ENCODE measurements around the gene RANBP17. TPM values are rescaled to one million over a fixed set of nuclear protein-coding genes. Genes with fewer than 3 reads are reported as not detected.
"Not testable (repeated sequence)": the region's sequence is repeated elsewhere in the genome, so short reads cannot be mapped to it uniquely, and the experiment has no call there.

RANBP17 gene
- total RNA-seq, 1 donor from 2014 or later = 4.0 TPM

DNA sequence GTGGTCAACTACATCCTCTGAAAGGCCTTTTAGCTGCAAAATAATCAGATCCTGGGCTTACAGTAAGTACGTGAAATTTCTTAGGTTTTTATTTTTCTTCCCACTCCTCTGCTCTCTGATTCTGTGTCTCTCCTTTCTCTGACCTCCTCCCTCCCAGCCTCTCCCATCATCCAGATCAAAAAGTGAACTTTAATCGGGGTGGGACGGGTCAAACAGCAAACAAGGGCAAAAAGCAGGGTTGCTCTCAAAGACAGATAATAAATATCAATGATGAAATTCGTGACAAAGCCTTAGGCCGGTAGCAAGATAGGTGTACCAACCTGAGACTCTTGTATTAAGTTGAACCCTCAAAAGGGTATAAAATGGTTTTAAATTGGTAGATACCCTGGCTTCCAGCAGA, 76.1 kb downstream of the RANBP17 start:
- DNase-seq (ENCODE audit: low read depth in 2 of 2) = no peak

DNA sequence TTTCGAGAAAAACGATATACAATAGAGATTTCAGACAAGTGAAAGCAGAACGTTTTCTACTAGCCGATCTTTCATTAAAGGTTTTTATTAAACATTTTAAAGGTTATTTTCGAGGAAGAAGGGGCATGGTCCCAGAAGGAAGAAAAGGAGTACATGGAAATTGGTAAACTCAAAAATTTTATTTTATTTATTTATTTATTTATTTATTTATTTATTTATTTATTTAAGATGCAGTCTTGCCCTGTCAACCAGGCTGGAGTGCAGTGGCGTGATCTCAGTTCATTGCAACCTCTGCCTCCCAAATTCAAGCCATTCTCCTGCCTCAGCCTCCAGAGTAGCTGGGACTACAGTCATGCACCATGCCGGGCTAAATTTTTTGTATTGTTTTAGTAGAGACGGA, 77.4 kb downstream of the RANBP17 start:
- no peak for DNase-seq (ENCODE audit: low read depth in 2 of 2)

DNA sequence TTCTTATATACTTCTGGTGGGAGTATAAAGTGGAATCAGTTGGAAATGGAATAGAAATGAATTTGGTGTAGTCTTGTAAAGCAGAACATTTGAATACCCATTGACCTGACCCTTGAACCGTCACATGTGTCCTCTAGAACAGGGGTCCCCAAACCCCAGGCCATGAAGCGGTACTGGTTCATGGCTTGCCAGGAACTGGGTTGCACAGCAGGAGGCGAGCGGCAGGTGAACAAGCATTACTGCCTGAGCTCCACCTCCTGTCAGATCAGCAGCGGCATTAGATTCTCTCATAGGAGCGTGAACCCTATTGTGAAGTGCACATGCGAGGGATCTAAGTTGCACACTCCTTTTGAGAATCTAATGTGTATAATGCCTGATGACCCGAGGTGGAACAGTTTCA, 80.0 kb downstream of the RANBP17 start:
- no peak for DNase-seq (ENCODE audit: low read depth in 2 of 2)

DNA sequence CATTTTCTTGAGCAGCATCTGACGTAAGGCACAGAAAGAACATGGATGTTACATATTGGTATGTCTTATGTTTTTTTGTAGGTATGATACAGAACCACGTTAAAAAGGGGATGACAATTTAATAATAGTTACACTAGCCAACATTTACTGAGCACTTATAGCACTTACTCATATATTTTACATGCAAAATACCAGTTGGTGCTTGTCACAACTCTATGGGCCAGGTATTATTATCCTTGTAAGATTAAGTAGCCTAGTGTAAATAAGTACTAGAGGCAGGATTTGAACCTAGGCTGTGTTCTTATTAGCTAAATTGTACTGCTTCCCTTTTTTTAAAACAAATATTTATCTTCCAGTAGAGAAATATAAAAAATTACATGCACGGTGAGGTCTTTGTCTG, 83.5 kb downstream of the RANBP17 start:
- DNase-seq (ENCODE audit: low read depth in 2 of 2) = no peak

DNA sequence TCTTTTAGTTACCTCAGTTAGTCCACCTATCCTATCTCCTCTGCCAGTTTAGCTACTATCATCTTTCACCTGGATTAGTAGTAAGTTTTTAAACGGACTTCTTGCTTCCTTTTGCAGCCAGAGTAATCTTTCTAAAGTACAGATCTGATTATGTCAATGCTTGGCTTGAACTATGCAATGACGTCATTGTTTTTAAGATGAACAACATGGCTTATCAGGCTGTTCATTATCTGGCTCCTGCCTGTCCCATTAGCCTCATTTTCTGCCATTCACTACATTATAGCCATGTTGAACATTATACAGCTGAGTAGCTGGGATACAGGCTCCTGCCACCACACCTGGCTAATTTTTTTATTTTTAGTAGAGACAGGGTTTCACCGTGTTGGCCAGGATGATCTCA, 98.7 kb downstream of the RANBP17 start:
- no peak for DNase-seq (ENCODE audit: low read depth in 2 of 2)

DNA sequence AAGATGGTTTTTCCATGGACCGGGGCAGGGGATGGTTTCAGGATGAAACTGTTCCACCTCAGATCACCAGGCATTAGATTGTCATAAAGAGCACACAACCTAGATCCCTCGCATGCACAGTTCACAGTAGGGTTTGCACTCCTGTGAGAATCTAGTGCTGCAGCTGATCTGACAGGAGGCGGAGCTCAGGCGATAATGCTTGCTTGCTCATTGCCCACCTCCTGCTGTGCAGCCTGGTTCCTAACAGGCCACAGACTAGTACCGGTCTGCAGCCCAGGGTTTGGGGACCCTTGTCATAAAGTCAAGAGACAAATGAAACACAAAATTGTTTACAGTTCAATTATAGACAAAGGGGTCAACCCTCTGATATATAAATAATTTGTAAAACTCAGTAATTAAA, 101.7 kb downstream of the RANBP17 start:
- no peak for DNase-seq (ENCODE audit: low read depth in 2 of 2)

DNA sequence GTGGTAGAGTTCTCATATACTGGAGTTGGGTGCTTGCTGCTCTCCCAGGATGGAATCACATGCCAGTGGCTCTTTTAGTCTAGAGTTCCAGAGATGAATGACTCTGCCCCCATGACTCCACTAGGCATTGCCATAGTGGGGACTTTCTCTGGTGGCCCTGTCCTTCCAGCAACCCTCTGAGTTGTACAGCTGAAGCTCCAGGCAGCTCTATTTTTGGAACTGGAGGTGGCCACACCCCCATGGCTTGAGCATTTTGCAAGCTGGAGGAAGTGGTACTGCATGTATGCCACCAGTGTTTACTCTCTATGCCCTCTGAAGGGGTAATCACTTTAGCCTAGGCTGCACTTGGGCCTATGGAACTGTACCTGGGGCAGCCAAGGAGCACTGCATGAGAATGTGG, 112.6 kb downstream of the RANBP17 start:
- DNase-seq (ENCODE audit: low read depth in 2 of 2) = no peak

DNA sequence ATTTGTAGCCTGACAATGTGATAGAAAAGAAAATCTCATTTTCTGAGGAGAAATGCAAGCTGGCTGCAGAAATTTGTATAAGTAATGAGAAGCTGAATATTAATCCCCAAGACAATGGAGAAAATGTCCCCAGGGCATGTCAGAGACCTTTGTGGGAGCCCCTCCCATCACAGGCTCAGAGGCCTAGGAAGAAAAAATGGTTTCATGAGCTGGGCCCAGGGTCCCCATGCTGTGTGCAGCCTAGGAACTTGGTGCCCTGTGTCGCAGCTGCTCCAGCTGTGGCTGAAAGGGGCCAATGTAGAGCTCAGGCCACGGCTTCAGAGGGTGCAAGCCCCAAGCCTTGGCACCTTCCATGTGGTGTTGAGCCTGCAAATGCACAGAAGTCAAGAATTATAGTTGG, 118.4 kb downstream of the RANBP17 start:
- DNase-seq (ENCODE audit: low read depth in 2 of 2) = not testable (repeated sequence)

DNA sequence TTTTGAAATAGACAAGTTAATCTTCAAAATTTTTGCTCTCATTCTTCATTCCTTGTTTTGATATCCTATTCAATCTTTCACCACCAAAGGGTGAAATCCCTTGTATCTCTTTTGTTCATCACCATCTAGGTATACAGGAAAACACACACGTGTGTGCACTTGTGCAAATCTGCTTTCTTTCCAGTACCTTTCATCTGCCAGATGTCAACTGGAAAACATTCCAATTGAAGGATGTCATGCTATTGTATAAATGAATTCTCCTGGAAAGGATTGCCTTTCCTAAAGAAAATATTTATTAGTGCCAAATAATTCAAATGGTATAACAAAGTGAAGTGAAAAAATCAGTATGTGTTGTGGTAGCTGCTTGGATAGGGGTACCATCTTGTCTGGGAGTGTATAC, 123.7 kb downstream of the RANBP17 start:
- peak in 1 of 2 donors; percentile 91 for DNase-seq (ENCODE audit: low read depth in 2 of 2)

DNA sequence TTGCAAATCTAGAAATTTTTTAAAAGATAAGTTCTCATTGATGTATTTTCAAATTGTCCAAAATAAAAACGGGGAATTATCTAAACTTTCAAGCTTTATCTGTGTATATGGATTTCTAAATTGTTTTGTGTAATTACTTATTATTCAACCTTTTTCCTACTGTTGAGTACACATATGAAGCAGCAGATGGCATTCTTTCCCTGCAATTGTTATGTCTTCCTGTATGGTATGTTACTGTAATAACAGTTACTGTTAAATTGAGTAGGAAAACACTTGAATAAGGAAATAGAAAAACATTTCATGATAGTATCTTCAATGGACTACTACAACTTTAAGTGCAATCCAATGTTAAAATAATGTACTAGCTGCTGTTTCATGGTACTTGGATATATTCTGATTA, 124.8 kb downstream of the RANBP17 start:
- DNase-seq (ENCODE audit: low read depth in 2 of 2) = peak; percentile 17 to 87

DNA sequence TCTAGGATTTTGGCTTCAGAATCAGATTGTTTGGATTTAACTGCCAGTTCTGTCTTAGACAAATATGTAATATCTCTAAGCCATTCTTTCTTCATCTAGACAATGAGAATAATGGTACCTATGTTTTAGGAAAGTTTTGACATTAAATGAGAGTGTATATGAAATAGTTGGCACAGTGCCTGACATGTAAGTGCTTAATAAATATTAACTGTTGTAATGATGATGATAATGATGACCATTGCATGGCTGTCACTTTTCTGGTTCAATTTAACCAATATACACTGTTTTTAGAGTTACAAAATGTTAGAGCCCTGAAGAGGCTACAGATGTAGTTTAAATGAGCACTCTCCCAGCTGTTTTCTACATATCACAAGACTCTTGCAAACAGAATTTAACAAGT, 131.7 kb downstream of the RANBP17 start:
- no peak for DNase-seq (ENCODE audit: low read depth in 2 of 2)

DNA sequence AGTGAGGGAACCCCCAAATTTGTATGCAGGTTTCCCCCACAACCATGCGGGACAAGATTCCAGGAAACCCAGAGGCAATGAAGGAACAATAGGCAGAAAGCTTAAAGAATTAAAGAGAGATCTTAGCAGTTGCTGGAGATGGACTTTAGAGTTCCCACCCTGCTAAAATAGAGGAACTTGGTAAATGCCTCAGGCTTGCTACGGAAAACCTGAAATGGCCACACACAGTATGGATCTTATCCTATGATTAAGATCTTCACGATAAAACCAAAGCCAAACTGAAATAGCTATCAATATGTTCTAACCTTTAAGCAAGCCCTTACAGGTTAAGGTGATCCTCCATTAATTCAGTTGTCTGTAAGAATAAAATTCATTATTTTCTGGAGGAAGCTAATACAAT, 148.3 kb downstream of the RANBP17 start:
- DNase-seq (ENCODE audit: low read depth in 2 of 2) = no peak

DNA sequence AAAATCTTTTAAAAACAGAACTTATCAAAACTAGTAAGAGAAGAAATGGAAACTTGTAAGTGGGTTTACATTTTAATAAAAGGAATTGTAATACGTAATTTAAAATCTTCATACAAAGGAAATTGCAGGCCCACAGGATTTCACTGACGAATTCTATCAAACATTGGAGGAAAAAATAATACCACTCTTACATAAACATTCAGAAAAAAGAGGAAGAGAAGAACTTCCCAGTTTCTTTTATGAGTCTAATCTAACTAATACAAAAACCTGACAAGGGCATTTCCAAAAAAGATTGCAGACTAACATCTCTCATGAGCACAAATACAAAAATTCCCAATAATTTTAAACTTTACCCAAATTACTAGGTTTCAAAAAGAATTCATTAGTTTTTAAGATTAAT, 149.0 kb downstream of the RANBP17 start:
- DNase-seq (ENCODE audit: low read depth in 2 of 2) = no peak

DNA sequence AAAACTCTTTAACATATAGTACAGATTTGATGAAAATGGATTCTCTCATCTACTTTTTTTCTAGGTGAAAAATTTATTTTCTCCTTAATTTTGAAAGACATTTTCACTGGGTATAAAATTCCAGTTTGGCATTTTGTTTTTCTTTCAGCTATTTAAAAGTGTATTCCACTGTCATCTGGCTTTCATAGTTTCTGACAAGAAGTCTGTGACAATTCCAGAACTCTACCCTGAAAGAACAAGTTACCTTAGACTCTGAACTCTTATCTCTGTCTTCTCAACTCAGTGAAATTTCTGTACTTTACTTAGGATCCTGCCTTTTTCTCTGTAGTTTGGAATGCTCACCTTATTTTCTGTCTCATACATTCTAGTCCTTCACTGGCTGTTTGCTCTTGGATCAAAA, 161.7 kb downstream of the RANBP17 start:
- no peak for DNase-seq (ENCODE audit: low read depth in 2 of 2)

DNA sequence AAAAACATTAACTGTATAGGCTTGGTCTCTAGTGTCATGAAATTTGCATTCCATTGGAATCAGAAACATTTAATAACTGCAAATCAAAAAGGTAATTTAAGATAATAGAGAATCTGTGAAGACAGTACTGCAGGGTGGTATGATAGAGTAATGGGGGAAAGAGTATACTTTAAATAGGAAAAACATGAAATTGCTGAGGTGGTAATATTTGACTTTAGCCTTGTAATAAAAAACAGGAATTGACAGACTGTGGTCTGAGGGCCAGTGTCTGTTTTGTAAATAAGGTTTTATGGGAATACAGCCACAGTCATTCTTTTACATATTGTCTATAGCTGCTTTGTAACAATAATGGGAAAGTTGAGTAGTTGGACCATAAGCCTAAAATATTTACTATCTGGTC, 162.3 kb downstream of the RANBP17 start:
- DNase-seq (ENCODE audit: low read depth in 2 of 2) = no peak

DNA sequence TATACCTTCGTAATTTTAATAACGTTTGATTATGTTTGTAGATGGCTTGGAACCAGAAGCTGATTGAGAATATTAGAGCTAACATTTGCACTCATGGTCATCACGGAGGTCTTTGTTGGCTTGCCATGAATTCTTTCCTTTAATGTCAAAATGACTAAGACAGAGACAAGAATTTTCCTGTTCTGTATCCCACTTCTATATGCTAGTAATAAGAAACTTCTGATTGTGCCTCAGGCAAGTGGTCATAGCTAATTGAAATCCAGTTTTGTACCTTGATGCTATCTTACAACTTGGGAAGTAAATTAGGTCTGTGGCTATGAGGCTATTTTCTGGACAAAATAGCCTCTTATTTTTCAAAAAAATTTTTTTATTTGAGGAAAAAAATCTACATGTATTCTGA, 167.6 kb downstream of the RANBP17 start:
- no peak for DNase-seq (ENCODE audit: low read depth in 2 of 2)

DNA sequence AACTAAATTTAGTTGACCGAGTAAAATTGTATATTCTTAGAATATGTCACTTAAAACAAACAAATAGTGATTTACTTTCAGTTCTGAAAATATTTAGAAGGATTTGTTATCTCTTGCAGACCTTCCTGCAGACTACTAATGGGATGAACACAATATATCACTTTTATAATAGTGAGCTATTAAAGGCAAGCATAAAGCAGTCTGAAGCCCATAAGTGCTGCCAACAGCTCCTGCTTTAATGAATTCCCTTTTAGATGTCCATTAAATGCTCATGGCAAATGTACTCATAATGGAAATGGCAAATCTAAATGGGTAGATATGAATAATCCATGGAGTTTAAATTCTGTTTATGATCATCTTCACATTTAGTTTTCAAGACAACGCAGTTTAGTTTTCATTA, 170.2 kb downstream of the RANBP17 start:
- DNase-seq (ENCODE audit: low read depth in 2 of 2) = no peak

DNA sequence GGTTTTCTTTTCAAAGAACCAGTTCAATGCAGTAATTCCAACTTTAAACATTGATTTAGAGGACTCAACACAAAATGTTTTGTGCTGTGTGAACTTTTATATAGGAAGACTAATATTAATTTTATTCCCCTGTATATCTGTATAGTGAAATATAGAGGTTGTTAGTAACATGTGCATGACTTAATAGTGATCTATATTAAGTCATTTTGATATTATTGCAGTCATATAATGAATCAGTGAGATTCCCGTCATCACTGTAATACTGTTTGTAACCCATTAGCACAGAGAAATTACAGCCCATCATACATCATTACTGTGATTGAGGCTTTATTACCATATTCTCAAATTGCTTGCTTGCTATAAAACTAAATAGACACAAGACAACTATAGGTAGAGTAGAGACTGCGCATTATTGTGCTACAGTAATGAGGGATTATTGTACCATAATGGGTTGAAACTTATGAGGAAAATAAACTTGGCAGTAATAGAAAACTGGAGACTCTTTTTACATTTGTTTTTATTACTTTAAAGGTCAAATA, 170.7 kb downstream of the RANBP17 start:
- DNase-seq (ENCODE audit: low read depth in 2 of 2) = no peak

DNA sequence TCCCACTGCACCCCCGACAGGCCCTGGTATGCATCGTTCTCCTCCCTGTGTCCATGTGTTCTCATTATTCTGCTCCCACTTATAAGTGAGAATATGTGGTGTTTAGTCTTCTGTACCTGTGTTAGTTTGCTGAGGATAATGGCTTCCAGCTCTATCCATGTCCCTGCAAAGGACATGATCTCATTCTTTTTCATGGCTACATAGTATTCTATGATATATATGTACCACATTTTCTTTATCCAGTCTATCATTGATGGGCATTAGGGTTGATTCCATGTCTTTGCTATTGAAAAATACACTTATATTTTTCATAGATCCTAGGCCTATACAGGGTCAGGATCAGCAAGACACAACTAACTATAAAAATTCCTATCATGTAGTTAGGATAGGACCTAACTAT, 180.1 kb downstream of the RANBP17 start:
- DNase-seq (ENCODE audit: low read depth in 2 of 2) = not testable (repeated sequence)

DNA sequence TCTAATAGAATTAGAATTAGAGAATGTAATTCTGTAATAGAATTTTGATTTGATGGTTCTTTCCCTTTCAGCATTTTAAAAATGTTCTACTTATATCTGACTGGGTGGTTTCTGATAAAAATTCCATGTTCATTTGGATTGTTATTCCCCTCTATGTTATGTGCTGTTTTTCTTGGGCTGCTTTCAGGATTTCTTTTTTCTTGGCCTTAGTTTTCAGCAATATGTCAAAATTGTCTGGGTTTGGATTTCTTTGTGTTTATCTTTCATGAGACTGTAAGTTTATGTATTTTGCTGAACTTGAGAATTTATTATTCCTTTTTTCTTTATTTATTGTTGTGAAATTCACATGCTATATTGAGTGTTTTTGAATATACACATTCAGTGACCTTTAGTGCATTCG, 189.1 kb downstream of the RANBP17 start:
- no peak for DNase-seq (ENCODE audit: low read depth in 2 of 2)

DNA sequence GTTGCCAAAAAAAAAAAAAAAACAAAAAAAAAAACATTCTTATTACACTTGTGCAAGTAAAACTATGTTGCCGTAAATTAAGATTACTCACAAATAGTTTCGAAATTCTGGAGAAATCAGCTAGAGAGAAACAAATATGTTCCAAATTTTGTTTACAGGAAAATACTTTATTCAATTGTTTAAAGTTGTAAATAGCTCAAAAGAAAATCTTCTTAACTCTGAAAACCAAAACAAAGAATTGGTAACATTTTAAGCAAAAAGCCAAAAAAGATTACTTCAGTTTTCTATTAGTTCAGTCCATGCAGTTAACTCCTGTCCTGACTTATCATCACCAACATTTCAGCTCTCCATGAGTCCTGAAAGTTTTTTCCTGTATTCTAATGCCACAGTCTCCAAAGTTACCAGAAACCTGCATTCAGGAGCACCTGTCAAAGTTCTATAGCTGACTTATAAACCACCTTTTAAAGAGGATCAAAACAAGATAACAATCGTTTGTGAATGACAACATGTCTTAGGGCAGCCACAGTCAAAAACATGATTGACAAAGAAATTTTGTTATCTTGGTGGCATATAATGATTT, 194.1 kb downstream of the RANBP17 start:
- no peak for DNase-seq (ENCODE audit: low read depth in 2 of 2)

DNA sequence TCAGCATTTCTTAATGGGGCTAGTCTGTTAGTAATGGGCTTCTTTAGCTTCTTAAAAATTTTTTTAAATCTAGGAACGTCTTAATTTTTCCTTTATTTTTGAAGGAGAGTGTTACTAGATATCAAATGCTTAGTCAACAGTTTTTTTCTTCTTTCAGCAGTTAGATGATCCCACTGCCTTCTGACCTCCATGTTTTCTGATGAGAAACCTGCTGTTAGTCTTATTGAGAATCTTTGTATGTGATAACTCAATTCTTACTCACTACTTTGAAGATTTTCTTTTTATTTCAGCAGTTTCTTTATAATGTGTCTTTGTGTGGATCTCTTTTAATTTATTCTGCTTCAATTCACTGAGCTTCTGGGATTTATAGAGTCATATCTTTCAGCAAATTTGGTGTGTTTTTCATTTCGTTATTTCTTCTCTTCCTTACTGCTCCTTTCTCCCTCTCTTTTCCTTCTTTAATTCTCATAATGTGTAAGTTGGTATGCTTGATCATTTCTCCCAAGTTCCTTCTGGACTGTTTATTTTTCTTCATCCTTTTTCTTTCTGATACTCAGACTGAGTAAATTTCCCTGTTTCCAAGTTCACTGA, 205.8 kb downstream of the RANBP17 start:
- no peak for DNase-seq (ENCODE audit: low read depth in 2 of 2)

DNA sequence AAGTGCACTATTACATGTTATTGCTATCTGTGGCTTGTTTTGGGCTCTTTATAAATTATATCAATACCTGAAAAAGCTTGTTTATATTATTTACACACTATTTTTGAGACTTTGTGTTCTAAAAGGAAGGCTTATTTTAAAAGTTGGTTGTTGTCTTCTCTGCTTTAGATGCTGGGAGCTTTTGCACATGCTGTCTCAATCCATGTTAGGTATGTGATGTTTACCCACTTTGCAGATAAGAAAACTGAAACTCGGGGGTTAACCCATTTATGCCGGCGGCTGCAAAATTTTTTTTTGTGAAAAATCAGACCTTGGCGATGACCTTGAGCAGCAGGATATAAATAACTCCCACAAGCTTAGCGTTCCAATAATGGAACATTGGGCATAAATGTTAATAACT, 212.9 kb downstream of the RANBP17 start:
- no peak for DNase-seq (ENCODE audit: low read depth in 2 of 2)

Measured in lung microvascular endothelial cell (primary cell).